ENCODE data around the gene SORCS2.

GRCh38 chr4:7754565-7755262 is 562.4 kb downstream of the SORCS2 start:
- no peak for TF ChIP-seq IRF3 (IDR thresholded peaks at IDR 0.05; ENCODE audit: low read depth, low read length)
- TF ChIP-seq, protein P1, sequence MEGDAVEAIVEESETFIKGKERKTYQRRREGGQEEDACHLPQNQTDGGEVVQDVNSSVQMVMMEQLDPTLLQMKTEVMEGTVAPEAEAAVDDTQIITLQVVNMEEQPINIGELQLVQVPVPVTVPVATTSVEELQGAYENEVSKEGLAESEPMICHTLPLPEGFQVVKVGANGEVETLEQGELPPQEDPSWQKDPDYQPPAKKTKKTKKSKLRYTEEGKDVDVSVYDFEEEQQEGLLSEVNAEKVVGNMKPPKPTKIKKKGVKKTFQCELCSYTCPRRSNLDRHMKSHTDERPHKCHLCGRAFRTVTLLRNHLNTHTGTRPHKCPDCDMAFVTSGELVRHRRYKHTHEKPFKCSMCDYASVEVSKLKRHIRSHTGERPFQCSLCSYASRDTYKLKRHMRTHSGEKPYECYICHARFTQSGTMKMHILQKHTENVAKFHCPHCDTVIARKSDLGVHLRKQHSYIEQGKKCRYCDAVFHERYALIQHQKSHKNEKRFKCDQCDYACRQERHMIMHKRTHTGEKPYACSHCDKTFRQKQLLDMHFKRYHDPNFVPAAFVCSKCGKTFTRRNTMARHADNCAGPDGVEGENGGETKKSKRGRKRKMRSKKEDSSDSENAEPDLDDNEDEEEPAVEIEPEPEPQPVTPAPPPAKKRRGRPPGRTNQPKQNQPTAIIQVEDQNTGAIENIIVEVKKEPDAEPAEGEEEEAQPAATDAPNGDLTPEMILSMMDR (IDR thresholded peaks at IDR 0.05): no peak
- TF ChIP-seq NRF1 (IDR thresholded peaks at IDR 0.05; ENCODE audit: low read depth, low read length): no peak
- TF ChIP-seq RAD21 (IDR thresholded peaks at IDR 0.05; ENCODE audit: low read length): no peak
- no peak for TF ChIP-seq RXRA (IDR thresholded peaks at IDR 0.05; ENCODE audit: borderline replicate concordance, low read depth)
- TF ChIP-seq RCOR1 (IDR thresholded peaks at IDR 0.05; ENCODE audit: low read length): no peak
- TF ChIP-seq FOXJ3 (CRISPR knock-in tag; IDR thresholded peaks at IDR 0.05): no peak
- TF ChIP-seq POLR2AphosphoS5 (IDR thresholded peaks at IDR 0.05; ENCODE audit: low read depth, low read length): no peak
- TF ChIP-seq, protein P2, sequence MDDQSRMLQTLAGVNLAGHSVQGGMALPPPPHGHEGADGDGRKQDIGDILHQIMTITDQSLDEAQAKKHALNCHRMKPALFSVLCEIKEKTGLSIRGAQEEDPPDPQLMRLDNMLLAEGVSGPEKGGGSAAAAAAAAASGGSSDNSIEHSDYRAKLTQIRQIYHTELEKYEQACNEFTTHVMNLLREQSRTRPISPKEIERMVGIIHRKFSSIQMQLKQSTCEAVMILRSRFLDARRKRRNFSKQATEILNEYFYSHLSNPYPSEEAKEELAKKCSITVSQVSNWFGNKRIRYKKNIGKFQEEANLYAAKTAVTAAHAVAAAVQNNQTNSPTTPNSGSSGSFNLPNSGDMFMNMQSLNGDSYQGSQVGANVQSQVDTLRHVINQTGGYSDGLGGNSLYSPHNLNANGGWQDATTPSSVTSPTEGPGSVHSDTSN (IDR thresholded peaks at IDR 0.05): no peak
- no peak for TF ChIP-seq TCF12 (IDR thresholded peaks at IDR 0.05)
- no peak for TF ChIP-seq MAX (IDR thresholded peaks at IDR 0.05; ENCODE audit: low read depth)

Measured in SK-N-SH (cell line).